Endothelial cell of umbilical vein (primary cell): Measurements from ENCODE around the gene SMOC2. TPM values are rescaled to one million over a fixed set of nuclear protein-coding genes. Genes with fewer than 3 reads are reported as not detected.

ENCODE experiments used
- BruUV-seq: library from RNA; stranded (reverse); fragments of 400-500 nt; replicated peaks from 2 replicates; lab custom pipeline; 2021; lab: Mats Ljungman, UMichigan
- CTCF ChIA-PET: fragments of 300-600, 350-600 bp; sonication (Branson Sonifier 250); formaldehyde crosslinking; loops from one replicate; lab custom pipeline; 2021; ENCODE audit warnings: antibody characterized with exemption, inconsistent platforms; lab: Charles Lee
- POLR2A ChIA-PET: fragments of 300-600, 350-600 bp; sonication (Branson Sonifier 250); formaldehyde crosslinking; loops from one replicate; lab custom pipeline; 2021; ENCODE audit warnings: antibody characterized with exemption, inconsistent platforms; lab: Charles Lee
- DNase-seq: peaks from one replicate; pipeline ENCODE4 v3.0.0-alpha.2; 2011; ENCODE audit warnings: low read depth, low spot score
- FAIRE-seq: peaks from 2 replicates; lab custom pipeline; 2011; peaks lifted over from hg19 to GRCh38; lab: Jason Lieb, UNC
- H2AFZ ChIP-seq: 2 replicates; pipeline ENCODE4 v1.6.0; 2012; ENCODE audit warnings: low read depth, low read length, control low read depth, inconsistent platforms
- H3K27ac ChIP-seq: 2 replicates; pipeline ENCODE4 v1.5.1; 2011; ENCODE audit warnings: low read depth, mild to moderate bottlenecking, control low read depth, low read length, moderate library complexity; ENCODE audit not compliant: insufficient read depth
- H3K27me3 ChIP-seq, 2 experiments: 2 replicates each; pipeline versions ENCODE4 v1.6.0 to v1.6.1; 2011; ENCODE audit warnings: low read length in 2 of 2, mixed read lengths in 1 of 2; ENCODE audit not compliant: control insufficient read depth in 2 of 2, insufficient read depth in 2 of 2
- H3K36me3 ChIP-seq, 2 experiments: 2 replicates in 1 of 2; 3 replicates in 1 of 2; pipeline ENCODE4 v1.5.1; 2011; ENCODE audit warnings: low read length in 2 of 2, mild to moderate bottlenecking in 1 of 2, moderate library complexity in 1 of 2; ENCODE audit not compliant: control insufficient read depth in 2 of 2, insufficient read depth in 2 of 2; ENCODE audit errors: extremely low read depth in 1 of 2
- H3K4me1 ChIP-seq: 3 replicates; pipeline ENCODE4 v1.5.1; 2011; ENCODE audit warnings: mild to moderate bottlenecking, low read length; ENCODE audit not compliant: control insufficient read depth, insufficient read depth; ENCODE audit errors: extremely low read depth
- H3K4me2 ChIP-seq: 2 replicates; pipeline ENCODE4 v1.6.1; 2011; ENCODE audit warnings: low read length, control low read depth, mixed read lengths; ENCODE audit not compliant: insufficient read depth
- H3K4me3 ChIP-seq, 3 experiments: fragments of 200-600 bp in 1 of 3; sonication (generic), shearing (Covaris generic) in 1 of 3; replicated peaks in 1 of 3; 2 replicates each; pipeline ENCODE4 v1.5.1; 2011 to 2016; ENCODE audit warnings: control low read depth in 3 of 3, low read length in 3 of 3, mild to moderate bottlenecking in 2 of 3, inconsistent platforms in 1 of 3, low read depth in 1 of 3, moderate library complexity in 1 of 3; ENCODE audit not compliant: insufficient read depth in 1 of 3
- H3K79me2 ChIP-seq: 2 replicates; pipeline ENCODE4 v1.6.0; 2012; ENCODE audit warnings: low read length, inconsistent platforms; ENCODE audit not compliant: control insufficient read depth, insufficient read depth
- H3K9ac ChIP-seq: replicated peaks from 2 replicates; pipeline ENCODE3; 2011; ENCODE audit warnings: low read length, control low read depth; ENCODE audit not compliant: insufficient read depth; ENCODE audit errors: extremely low read depth
- H3K9me1 ChIP-seq: replicated peaks from 3 replicates; pipeline ENCODE4 v1.6.0; 2011; ENCODE audit warnings: mild to moderate bottlenecking, low read length; ENCODE audit not compliant: control insufficient read depth, insufficient read depth; ENCODE audit errors: extremely low read depth
- H3K9me3 ChIP-seq: replicated peaks from 2 replicates; pipeline ENCODE4 v1.5.1; 2012; ENCODE audit warnings: low read length, inconsistent platforms; ENCODE audit not compliant: control insufficient read depth, insufficient read depth
- H4K20me1 ChIP-seq: replicated peaks from 2 replicates; pipeline ENCODE3; 2011; ENCODE audit warnings: mild to moderate bottlenecking, low read length; ENCODE audit not compliant: control insufficient read depth, insufficient read depth; ENCODE audit errors: extremely low read depth
- EZH2 ChIP-seq: IDR thresholded peaks from 2 replicates; pipeline ENCODE4 v1.6.1; 2012; ENCODE audit warnings: borderline replicate concordance, low read depth, mild to moderate bottlenecking, moderate library complexity, low read length, inconsistent platforms; ENCODE audit not compliant: severe bottlenecking
- FOS ChIP-seq: IDR thresholded peaks from 2 replicates; pipeline ENCODE4 v1.6.1; 2011; ENCODE audit warnings: mild to moderate bottlenecking, low read length, moderate library complexity, borderline replicate concordance; ENCODE audit not compliant: insufficient read depth
- GATA2 ChIP-seq: IDR thresholded peaks from 2 replicates; pipeline ENCODE4 v1.7.0; 2011; ENCODE audit warnings: low read depth, mild to moderate bottlenecking, moderate library complexity, mixed read lengths, low read length; ENCODE audit not compliant: insufficient read length, insufficient read depth
- JUN ChIP-seq: IDR thresholded peaks from 2 replicates; pipeline ENCODE4 v1.6.1; 2011; ENCODE audit warnings: borderline replicate concordance, low read depth; ENCODE audit not compliant: insufficient read length, insufficient read depth
- MYC ChIP-seq: IDR thresholded peaks from one replicate; pipeline ENCODE4 v1.6.1; 2011; ENCODE audit warnings: mild to moderate bottlenecking, low read depth, low read length
- POLR2A ChIP-seq: IDR thresholded peaks from 2 replicates; pipeline ENCODE4 v1.6.1; 2012; ENCODE audit warnings: low read depth, mild to moderate bottlenecking, control low read depth, low read length
- POLR2AphosphoS5 ChIP-seq: IDR thresholded peaks from 2 replicates; pipeline ENCODE4 v1.6.1; 2012; ENCODE audit warnings: low read depth, mild to moderate bottlenecking, control low read depth, low read length, moderate library complexity; ENCODE audit not compliant: insufficient read depth
- dilution Hi-C: fragments of 300-500 bp; cut with MboI; formaldehyde crosslinking; loops from one replicate; pipeline ENCODE4 v1.15.0; 2019; ENCODE audit warnings: low sequenced_read_pairs; ENCODE audit not compliant: extremely low pct_ligation_motif_present
- intact Hi-C: fragments of 100-400 bp; cut with micrococcal nuclease; formaldehyde crosslinking; loops from one replicate; pipeline ENCODE4 v1.10.0; 2022
- polyA plus RNA-seq, 4 experiments: library from polyadenylated mRNA; depleted of rRNA in 3 of 4; stranded (reverse) in 3 of 4; unstranded in 1 of 4; fragments of >200 nt; gene quantifications; 2 replicates each; pipeline versions ENCODE4 v1.2.1 to v1.2.3, GENCODE V29; 2011 to 2012; ENCODE audit warnings: missing spikeins in 1 of 4
- total RNA-seq: library from RNA; stranded (reverse); gene quantifications from 2 replicates; pipeline ENCODE4 v1.2.3, GENCODE V29; 2021
- TF ChIP-seq, protein P1 (sequence below), 2 donors: IDR thresholded peaks; 1 replicate in 1 of 2; 2 replicates in 1 of 2; pipeline ENCODE4 v1.5.1; 2011; ENCODE audit warnings: low read length in 2 of 2, mild to moderate bottlenecking in 2 of 2, moderate library complexity in 2 of 2, control low read depth in 1 of 2, inconsistent platforms in 1 of 2, low read depth in 1 of 2; ENCODE audit not compliant: insufficient read depth in 1 of 2; ENCODE audit errors: extremely low read depth in 1 of 2
- TF ChIP-seq, protein P2 (sequence below): IDR thresholded peaks from 2 replicates; pipeline ENCODE4 v1.6.1; 2011; ENCODE audit not compliant: insufficient read depth, insufficient read length

SMOC2 gene
- total and polyA plus RNA-seq, 2 donors (not counting 3 experiments of a cell fraction or from before 2014, with no cell fraction given), result not detected

DNA sequence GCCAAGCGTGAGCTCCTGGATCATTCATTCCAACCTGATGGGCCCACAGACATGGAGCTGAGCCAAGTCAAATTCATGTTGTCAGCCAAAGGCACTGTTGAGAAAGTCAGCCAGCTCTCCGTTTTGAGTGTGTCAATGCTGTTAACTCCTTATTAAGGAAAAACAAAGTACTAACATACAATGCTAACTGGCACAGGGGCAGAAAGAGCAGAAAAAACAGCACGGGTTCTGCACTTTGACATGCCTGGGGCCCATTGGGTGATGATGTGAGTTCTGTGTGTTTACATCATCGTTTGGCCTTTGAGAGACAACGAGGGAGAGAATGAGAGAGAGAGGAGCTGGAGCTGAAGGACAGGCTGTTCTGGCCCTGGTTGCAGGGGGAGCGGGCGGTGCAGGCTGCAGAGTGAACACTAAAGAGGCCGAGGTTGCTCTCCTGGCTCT lies 85.9 kb downstream of the SMOC2 start:
- intact Hi-C loops (no loop called here), dilution Hi-C loops (no loop called here)
- no peak overlapping the region for H2AFZ ChIP-seq
- H3K4me2 ChIP-seq, result no peak overlapping the region
- H3K27ac ChIP-seq, result no peak overlapping the region
- H3K27me3 ChIP-seq, result no peaks in the 10 kb centered on the region
- H3K9ac ChIP-seq, result no peak overlapping the region
- no peaks in the 10 kb centered on the region for H3K9me1 ChIP-seq
- no peaks in the 10 kb centered on the region for H4K20me1 ChIP-seq
- peaks cover 25% of the 10 kb centered on the region for H3K4me1 ChIP-seq
- DNase-seq, result peak; percentile 55
- TF ChIP-seq POLR2A (no peak), MYC (no peak)
- TF ChIP-seq, protein P1, sequence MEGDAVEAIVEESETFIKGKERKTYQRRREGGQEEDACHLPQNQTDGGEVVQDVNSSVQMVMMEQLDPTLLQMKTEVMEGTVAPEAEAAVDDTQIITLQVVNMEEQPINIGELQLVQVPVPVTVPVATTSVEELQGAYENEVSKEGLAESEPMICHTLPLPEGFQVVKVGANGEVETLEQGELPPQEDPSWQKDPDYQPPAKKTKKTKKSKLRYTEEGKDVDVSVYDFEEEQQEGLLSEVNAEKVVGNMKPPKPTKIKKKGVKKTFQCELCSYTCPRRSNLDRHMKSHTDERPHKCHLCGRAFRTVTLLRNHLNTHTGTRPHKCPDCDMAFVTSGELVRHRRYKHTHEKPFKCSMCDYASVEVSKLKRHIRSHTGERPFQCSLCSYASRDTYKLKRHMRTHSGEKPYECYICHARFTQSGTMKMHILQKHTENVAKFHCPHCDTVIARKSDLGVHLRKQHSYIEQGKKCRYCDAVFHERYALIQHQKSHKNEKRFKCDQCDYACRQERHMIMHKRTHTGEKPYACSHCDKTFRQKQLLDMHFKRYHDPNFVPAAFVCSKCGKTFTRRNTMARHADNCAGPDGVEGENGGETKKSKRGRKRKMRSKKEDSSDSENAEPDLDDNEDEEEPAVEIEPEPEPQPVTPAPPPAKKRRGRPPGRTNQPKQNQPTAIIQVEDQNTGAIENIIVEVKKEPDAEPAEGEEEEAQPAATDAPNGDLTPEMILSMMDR (IDR thresholded peaks at IDR 0.05; ENCODE audit: extremely low read depth in 1 of 2, insufficient read depth in 1 of 2, low read depth in 1 of 2, low read length in 2 of 2), result no peak
- no TSS peak for BruUV-seq
- no peaks in the 10 kb centered on the region for H3K79me2 ChIP-seq
- no peaks in the 10 kb centered on the region for H3K9me3 ChIP-seq
- H3K4me3 ChIP-seq, result no peak overlapping the region
- no peaks in the 10 kb centered on the region for H3K36me3 ChIP-seq
- FAIRE-seq, result peak; percentile 79
- ChIA-PET CTCF (no interaction called here), POLR2A (no interaction called here)

DNA sequence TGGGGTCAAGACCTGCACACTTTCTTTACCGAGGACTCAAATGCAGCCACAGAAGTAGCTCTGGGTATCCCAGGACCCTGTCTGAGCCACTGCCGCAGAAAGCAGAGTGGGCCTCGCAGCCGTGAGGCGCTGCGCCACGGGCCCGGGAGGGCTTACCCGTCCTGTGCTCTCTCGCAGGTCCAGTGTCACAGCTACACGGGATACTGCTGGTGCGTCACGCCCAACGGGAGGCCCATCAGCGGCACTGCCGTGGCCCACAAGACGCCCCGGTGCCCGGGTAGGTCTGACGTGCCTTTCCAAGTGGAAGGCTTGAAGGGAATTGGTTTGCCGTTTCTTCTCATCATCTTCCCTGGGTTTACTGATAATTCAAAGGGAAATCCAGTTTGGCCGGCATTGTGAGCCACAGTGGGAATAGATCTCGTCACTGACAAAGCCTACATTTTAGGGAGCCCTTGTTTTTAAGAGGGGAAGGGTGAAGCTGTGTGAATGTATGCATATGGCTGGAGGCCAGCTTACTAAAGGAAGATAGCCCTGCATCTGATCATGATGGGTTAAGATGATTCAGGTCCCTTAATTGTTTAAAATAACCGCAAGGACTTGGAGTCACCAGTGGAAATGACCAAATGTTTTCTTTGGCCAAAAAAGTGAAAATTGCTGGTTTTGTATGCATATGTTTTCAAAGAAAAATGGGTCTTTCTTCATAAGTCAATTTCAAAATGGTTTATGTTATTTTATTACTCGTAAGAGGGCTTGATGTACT lies 86.6 kb downstream of the SMOC2 start:
- Histone ChIP-seq H2AFZ (no peak overlapping the region), H3K27ac (peak overlapping the region; percentile 56), H3K4me1 (peaks cover 25% of the 10 kb centered on the region), H3K36me3 (no peaks in the 10 kb centered on the region), H3K27me3 (no peaks in the 10 kb centered on the region), H3K9me1 (no peaks in the 10 kb centered on the region), H3K79me2 (no peaks in the 10 kb centered on the region), H3K4me3 (no peak overlapping the region), H3K9ac (no peak overlapping the region), H3K4me2 (peak overlapping the region; percentile 60), H3K9me3 (no peaks in the 10 kb centered on the region), H4K20me1 (no peaks in the 10 kb centered on the region)
- intact Hi-C loops, result no loop called here
- POLR2A ChIA-PET, result no interaction called here
- CTCF ChIA-PET, result no interaction called here
- FAIRE-seq, result peak; percentile 97
- dilution Hi-C loops, result no loop called here
- TF ChIP-seq MYC (no peak), JUN (peak; percentile 83), POLR2A (no peak), GATA2 (peak; percentile 79), POLR2AphosphoS5 (peak; percentile 62), EZH2 (no peak), FOS (no peak)
- TF ChIP-seq, protein P2, sequence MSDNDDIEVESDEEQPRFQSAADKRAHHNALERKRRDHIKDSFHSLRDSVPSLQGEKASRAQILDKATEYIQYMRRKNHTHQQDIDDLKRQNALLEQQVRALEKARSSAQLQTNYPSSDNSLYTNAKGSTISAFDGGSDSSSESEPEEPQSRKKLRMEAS, result no peak
- TF ChIP-seq, protein P1 (IDR thresholded peaks at IDR 0.05; ENCODE audit: extremely low read depth in 1 of 2, insufficient read depth in 1 of 2, low read depth in 1 of 2, low read length in 2 of 2), result no peak
- DNase-seq, result peak; percentile 86
- no TSS peak for BruUV-seq
